ENCODE results near the gene NHLRC2. TPM values are rescaled to one million over a fixed set of nuclear protein-coding genes. Genes with fewer than 3 reads are reported as not detected.

The NHLRC2 gene
- total RNA-seq, 1 experiment from 2014 or later: 30.9 TPM

- DNase-seq: no peak
- no peak for TF ChIP-seq CTCF (conservative IDR thresholded peaks at IDR 0.05)
Observed at GRCh38 chr10:113843972-113844485, 10.4 kb upstream of the NHLRC2 start.

More at GRCh38 chr10:113843972-113844485, 10.4 kb upstream of the NHLRC2 start:
- H2BK120ac ChIP-seq (ENCODE audit: low read depth, low read length, poor library complexity, severe bottlenecking): no peak overlapping the region
- H3K4me1 ChIP-seq (ENCODE audit: insufficient read depth, low read length): no peaks in the 10 kb centered on the region
- Mint-ChIP-seq H3K27me3 (ENCODE audit: low read depth) (no peaks in the 10 kb centered on the region), H3K4me3 (no peak overlapping the region), H3K4me1 (peaks cover 7 to 8% of the 10 kb centered on the region in 2 experiments; a peak in 2 of 4 replicates), H3K27ac (peak overlapping the region in 2 of 3 experiments; percentile 9 to 52; a peak in 2 of 7 replicates), H3K9me3 (no peaks in the 10 kb centered on the region), H3K36me3 (ENCODE audit: insufficient read depth in 1 of 3, low read depth in 3 of 3) (peaks cover 0 to 31% (median 22%) of the 10 kb centered on the region in 3 experiments; a peak in 5 of 7 replicates)
- H2BK20ac ChIP-seq (ENCODE audit: low read depth, low read length, poor library complexity, severe bottlenecking): no peak overlapping the region
- no peak overlapping the region for H3K27ac ChIP-seq (ENCODE audit: insufficient read length, low read depth, low read length)
- H4K8ac ChIP-seq (replicated peaks; ENCODE audit: insufficient read length, low read depth, low read length): no peak overlapping the region
- H3K4me2 ChIP-seq (ENCODE audit: insufficient read depth, insufficient read length, low read length): no peak overlapping the region
- H2AK5ac ChIP-seq (ENCODE audit: insufficient read length, low read length): no peak overlapping the region
- H3K56ac ChIP-seq (ENCODE audit: insufficient read length, low read depth, low read length): no peak overlapping the region
- no peaks in the 10 kb centered on the region for H3K79me1 ChIP-seq (ENCODE audit: insufficient read depth, low read depth, low read length, poor library complexity, severe bottlenecking)
- no peaks in the 10 kb centered on the region for H3K27me3 ChIP-seq (ENCODE audit: insufficient read depth, low read length)
- no CpG with 5 or more reads among the region's 6 CpGs for WGBS (ENCODE audit: extremely low coverage, insufficient read length, low lambda C conversion rate)
- no peaks in the 10 kb centered on the region for H3K79me2 ChIP-seq (ENCODE audit: insufficient read depth, low read length)
- H4K20me1 ChIP-seq (ENCODE audit: control insufficient read depth, insufficient read depth, insufficient read length): no peaks in the 10 kb centered on the region
- no peak overlapping the region for H3K23ac ChIP-seq (ENCODE audit: insufficient read length, low read depth, low read length)
- no peak overlapping the region for H2BK15ac ChIP-seq (ENCODE audit: low read depth, low read length)
- H3K9me3 ChIP-seq (ENCODE audit: control insufficient read depth, low read depth, low read length): no peaks in the 10 kb centered on the region
- H3K14ac ChIP-seq (ENCODE audit: insufficient read depth, low read length): no peak overlapping the region
- no peak overlapping the region for H2BK12ac ChIP-seq (ENCODE audit: insufficient read length, low read depth, low read length)
- no peak overlapping the region for H3K4ac ChIP-seq (ENCODE audit: low read depth, low read length)
- no peak overlapping the region for H2AFZ ChIP-seq (ENCODE audit: low read length)
- no peak overlapping the region for H3K9ac ChIP-seq (ENCODE audit: extremely low read depth, insufficient read length, low read length)
- H4K5ac ChIP-seq (ENCODE audit: insufficient read length, low read depth, low read length): no peak overlapping the region
- no peaks in the 10 kb centered on the region for H3K23me2 ChIP-seq (ENCODE audit: insufficient read length, low read depth, low read length, poor library complexity, severe bottlenecking)
- H2BK5ac ChIP-seq (ENCODE audit: insufficient read length, low read length): no peak overlapping the region
- no peak overlapping the region for H4K91ac ChIP-seq (ENCODE audit: insufficient read length, low read depth, low read length)
- H3T11ph ChIP-seq (ENCODE audit: low read length): no peak overlapping the region
- H3K18ac ChIP-seq (ENCODE audit: insufficient read length, low read depth, low read length): no peak overlapping the region
